ENCODE measurements around the gene LLGL2. TPM values are rescaled to one million over a fixed set of nuclear protein-coding genes. Genes with fewer than 3 reads are reported as not detected.
"Not testable (repeated sequence)": the region's sequence is repeated elsewhere in the genome, so short reads cannot be mapped to it uniquely, and the experiment has no call there.

The LLGL2 gene
- total RNA-seq, 4 donors from 2014 or later: 6.1 to 12.3 (median 9.1) TPM

DNA sequence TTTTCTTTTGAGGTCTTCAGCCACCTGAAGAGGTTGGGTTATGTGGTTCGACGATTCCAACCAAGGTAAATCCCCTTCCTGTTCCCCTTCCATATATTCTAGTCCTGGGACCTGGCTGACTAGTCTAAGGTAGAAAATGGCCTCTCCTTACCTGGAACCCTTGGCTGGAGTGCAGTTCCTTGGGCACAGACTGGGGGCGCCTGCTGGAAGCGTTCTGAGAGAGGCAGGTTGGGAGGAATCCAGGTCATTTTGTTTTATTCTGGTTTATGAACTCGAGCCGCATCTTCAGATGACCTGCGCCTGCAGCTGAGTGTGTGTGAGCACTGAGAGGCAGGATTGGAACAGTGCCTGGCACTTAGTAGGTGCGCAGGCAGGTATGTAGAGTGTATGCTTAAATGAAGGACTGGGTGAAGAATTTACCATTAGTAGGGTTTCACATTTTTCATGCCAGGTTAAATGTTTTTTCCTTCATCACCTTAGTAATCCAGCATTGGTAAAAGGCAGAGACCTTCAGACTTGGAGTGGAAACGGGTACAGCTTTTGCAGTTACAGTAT lies 6.4 kb upstream of the LLGL2 start:
- no peak overlapping the region for H3K27ac ChIP-seq (replicated peaks in 1 of 4)
- WGBS: 80% methylated on average over 9 of the region's 9 CpGs
- TF ChIP-seq POLR2AphosphoS5 (IDR thresholded peaks at IDR 0.05) (no peak), POLR2A (IDR thresholded peaks at IDR 0.05; ENCODE audit: low read depth) (no peak), EP300 (IDR thresholded peaks at IDR 0.05) (no peak)
- TF ChIP-seq, protein P1, sequence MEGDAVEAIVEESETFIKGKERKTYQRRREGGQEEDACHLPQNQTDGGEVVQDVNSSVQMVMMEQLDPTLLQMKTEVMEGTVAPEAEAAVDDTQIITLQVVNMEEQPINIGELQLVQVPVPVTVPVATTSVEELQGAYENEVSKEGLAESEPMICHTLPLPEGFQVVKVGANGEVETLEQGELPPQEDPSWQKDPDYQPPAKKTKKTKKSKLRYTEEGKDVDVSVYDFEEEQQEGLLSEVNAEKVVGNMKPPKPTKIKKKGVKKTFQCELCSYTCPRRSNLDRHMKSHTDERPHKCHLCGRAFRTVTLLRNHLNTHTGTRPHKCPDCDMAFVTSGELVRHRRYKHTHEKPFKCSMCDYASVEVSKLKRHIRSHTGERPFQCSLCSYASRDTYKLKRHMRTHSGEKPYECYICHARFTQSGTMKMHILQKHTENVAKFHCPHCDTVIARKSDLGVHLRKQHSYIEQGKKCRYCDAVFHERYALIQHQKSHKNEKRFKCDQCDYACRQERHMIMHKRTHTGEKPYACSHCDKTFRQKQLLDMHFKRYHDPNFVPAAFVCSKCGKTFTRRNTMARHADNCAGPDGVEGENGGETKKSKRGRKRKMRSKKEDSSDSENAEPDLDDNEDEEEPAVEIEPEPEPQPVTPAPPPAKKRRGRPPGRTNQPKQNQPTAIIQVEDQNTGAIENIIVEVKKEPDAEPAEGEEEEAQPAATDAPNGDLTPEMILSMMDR (IDR thresholded peaks at IDR 0.05): no peak
- H3K4me3 ChIP-seq: no peak overlapping the region
- no peaks in the 10 kb centered on the region for H3K9me3 ChIP-seq
- H3K36me3 ChIP-seq: peaks cover 0 to 45% (median 26%) of the 10 kb centered on the region in 4 donors
- DNase-seq (ENCODE audit: extremely low spot score): no peak
- intact Hi-C loops (cut with DNase I): loop anchor here (5.0 to 10.0 kb wide), 2 partner anchors 73 to 234 kb away; partner anchors contain the start of gene SLC25A19
- no peaks in the 10 kb centered on the region for H3K27me3 ChIP-seq
- H3K4me1 ChIP-seq: peaks cover 15 to 36% (median 26%) of the 10 kb centered on the region in 4 donors

DNA sequence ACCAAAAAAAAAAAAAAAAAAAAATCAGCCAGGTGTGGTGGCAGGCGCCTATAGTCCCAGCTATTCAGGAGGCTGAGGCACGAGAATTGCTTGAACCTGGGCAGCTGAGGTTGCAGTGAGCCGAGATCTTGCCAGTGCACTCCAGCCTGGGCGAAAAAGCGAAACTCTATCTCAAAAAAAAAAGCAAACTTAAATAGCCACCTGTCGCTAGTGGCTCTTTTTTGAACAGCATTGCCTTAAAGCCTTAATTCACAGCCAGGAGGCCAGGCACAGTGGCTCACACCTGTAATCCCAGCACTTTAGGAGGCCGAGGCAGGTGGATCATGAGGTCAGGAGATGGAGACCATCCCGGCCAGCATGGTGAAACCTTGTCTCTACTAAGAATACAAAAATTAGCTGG lies 5.1 kb upstream of the LLGL2 start:
- peaks cover 0 to 45% (median 26%) of the 10 kb centered on the region in 4 donors for H3K36me3 ChIP-seq
- WGBS: 95% methylated on average over 8 of the region's 8 CpGs
- H3K4me3 ChIP-seq; H3K27ac ChIP-seq (replicated peaks in 1 of 4); H3K27me3 ChIP-seq; H3K9me3 ChIP-seq; DNase-seq (ENCODE audit: extremely low spot score); intact Hi-C loops (cut with DNase I): not testable (repeated sequence)
- peaks cover 17 to 38% (median 29%) of the 10 kb centered on the region in 4 donors for H3K4me1 ChIP-seq

DNA sequence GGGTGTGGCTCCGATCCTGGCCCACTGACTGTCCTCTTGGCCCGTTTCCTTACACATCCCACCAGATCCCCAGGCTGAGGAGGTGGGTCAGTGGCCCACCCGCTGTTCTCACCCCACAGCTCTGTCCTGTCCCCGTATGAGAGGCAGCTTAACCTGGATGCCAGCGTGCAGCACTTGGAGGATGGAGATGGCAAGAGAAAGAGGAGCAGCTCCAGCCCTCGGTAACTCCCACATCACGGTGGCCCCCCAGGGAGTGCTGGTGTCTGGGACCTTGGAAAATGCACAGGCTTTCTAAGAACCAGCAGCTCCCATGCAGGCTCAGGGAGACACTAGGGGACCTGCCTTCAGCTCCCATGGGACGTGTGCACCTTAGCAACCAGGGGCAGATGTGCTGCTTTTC lies 4.2 kb upstream of the LLGL2 start:
- Histone ChIP-seq H3K27ac (replicated peaks in 1 of 4) (no peak overlapping the region), H3K9me3 (no peaks in the 10 kb centered on the region), H3K4me3 (no peak overlapping the region), H3K36me3 (peaks cover 0 to 45% (median 26%) of the 10 kb centered on the region in 4 donors), H3K27me3 (no peaks in the 10 kb centered on the region), H3K4me1 (peaks cover 24 to 39% (median 35%) of the 10 kb centered on the region in 4 donors)
- intact Hi-C loops (cut with DNase I): no loop called here
- DNase-seq (ENCODE audit: extremely low spot score): no peak
- 88% methylated on average over 7 of the region's 8 CpGs for WGBS
- TF ChIP-seq, protein P1 (IDR thresholded peaks at IDR 0.05): no peak
- TF ChIP-seq POLR2A (IDR thresholded peaks at IDR 0.05; ENCODE audit: low read depth): no peak
- TF ChIP-seq EP300 (IDR thresholded peaks at IDR 0.05): no peak
- no peak for TF ChIP-seq POLR2AphosphoS5 (IDR thresholded peaks at IDR 0.05)

DNA sequence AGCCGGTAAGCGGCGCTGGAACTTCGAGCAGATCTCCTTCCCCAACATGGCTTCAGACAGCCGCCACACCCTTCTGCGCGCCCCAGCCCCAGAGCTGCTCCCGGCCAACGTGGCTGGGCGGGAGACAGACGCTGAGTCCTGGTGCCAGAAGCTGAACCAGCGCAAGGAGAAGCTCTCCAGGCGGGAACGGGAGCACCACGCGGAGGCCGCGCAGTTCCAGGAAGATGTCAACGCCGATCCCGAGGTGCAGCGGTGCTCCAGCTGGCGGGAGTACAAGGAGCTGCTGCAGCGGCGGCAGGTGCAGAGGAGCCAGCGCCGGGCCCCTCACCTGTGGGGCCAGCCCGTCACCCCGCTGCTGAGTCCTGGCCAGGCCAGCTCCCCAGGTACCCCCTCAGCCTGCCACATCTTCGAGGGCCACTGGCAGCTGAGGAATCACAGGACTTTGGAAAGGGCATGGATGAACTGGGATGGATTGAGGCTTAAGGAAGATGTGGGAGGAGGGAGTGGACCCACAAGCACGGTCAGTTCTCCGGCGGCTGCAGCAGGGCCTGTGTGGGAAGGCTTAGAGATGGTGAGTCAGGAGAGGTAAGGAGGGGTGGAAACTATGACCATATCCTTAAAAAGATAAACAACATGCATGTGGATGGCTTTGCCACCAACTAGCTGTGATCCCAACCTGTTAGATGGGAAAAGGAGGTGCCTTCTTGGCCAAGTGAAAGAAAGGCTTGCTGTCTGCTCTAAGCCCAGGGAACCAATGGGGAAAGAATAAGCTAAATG lies 3.4 kb upstream of the LLGL2 start:
- no peak overlapping the region for H3K4me3 ChIP-seq
- no peaks in the 10 kb centered on the region for H3K9me3 ChIP-seq
- no peak overlapping the region for H3K27ac ChIP-seq (replicated peaks in 1 of 4)
- intact Hi-C loops (cut with DNase I): no loop called here
- DNase-seq (ENCODE audit: extremely low spot score): no peak
- peaks cover 0 to 45% (median 26%) of the 10 kb centered on the region in 4 donors for H3K36me3 ChIP-seq
- 94% methylated on average over 28 of the region's 33 CpGs for WGBS
- TF ChIP-seq POLR2AphosphoS5 (IDR thresholded peaks at IDR 0.05) (no peak), POLR2A (IDR thresholded peaks at IDR 0.05; ENCODE audit: low read depth) (no peak), EP300 (IDR thresholded peaks at IDR 0.05) (no peak)
- TF ChIP-seq, protein P1 (IDR thresholded peaks at IDR 0.05): no peak
- no peaks in the 10 kb centered on the region for H3K27me3 ChIP-seq
- peaks cover 25 to 41% (median 33%) of the 10 kb centered on the region in 4 donors for H3K4me1 ChIP-seq

DNA sequence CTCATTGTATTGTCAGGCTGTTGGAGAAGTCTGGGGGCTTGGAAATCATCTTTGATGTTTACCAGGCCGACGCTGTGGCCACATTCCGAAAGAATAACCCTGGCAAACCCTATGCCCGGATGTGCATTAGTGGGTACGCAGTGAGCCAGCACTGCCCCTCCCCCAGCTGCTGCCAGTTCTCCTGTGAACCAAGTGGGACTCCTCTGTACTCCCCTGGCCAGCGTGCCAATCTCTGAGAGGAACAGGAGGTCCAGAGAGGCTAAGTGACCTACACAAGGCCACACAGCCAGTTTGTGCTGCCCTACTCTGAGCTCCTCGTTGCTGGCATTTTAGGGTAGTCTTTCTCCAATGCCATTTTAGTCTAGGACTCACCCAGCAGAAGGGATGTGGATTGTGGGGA lies 1.9 kb upstream of the LLGL2 start:
- intact Hi-C loops (cut with DNase I): no loop called here
- H3K4me3 ChIP-seq: no peak overlapping the region
- H3K4me1 ChIP-seq: peaks cover 17 to 29% (median 23%) of the 10 kb centered on the region in 4 donors
- WGBS: 92% methylated on average over 7 of the region's 7 CpGs
- H3K36me3 ChIP-seq: peaks cover 0 to 43% (median 26%) of the 10 kb centered on the region in 4 donors
- no peaks in the 10 kb centered on the region for H3K9me3 ChIP-seq
- TF ChIP-seq, protein P1 (IDR thresholded peaks at IDR 0.05): no peak
- TF ChIP-seq POLR2A (IDR thresholded peaks at IDR 0.05; ENCODE audit: low read depth) (no peak), EP300 (IDR thresholded peaks at IDR 0.05) (no peak), POLR2AphosphoS5 (IDR thresholded peaks at IDR 0.05) (no peak)
- no peak overlapping the region for H3K27ac ChIP-seq (replicated peaks in 1 of 4)
- H3K27me3 ChIP-seq: no peaks in the 10 kb centered on the region
- no peak for DNase-seq (ENCODE audit: extremely low spot score)
